HK-2 (cell line): ENCODE data around the gene CLSTN2.

Experiments used
- DNase-seq: peaks from one replicate; pipeline ENCODE4 v3.0.0-alpha.2; 2018; ENCODE audit not compliant: unreplicated experiment

CLSTN2 gene

DNA sequence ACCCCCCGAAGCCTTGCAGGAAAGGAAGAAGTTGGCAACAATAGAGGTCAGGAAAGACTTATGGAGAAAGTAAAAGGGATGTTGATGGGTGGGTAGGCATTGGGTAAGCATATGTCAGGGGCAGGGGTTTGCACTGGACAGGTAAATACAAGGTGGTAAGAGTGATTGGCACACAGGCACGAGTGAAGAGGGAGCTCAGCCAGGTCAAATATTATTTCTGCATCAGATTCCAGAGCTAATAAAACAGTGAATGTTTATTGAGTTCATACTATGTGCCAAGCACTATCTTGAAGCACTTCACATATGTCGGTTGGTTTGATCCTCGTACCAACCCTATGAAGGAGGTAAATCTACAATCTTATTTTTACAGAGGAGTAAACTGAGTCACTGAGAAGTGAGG, 6.6 kb downstream of the CLSTN2 start:
- no peak for DNase-seq

DNA sequence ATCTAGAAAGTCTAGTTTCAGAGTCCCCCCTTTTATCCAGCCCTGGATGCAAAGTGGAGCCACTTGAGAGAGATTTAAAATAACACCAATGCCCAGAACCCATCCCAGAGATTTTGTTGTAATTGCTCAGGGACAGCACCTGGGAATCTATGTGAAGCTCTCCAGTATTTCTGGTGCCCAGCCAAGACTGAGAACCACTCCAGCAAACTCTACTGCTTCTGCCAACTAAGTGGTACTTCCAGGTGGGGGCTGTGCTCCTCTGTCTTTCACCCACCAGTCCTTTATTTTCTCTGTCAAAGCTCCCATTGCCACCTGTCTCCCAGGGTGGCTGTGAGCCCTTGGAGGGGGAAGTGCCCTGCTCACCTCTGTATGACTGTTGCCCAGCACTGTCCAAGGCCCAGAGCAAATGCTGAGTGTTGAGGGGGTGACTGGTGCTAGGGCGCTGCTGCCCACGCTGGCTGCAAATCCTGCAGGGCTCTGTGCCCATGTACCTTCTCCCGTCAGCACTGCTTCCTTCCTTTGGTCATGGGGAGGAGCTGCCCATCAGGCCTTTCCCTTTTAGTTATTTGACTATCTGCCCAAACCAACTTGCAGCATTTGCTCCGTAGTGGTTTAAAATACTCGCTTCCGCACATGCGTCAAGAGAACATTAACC, 9.4 kb downstream of the CLSTN2 start:
- DNase-seq: no peak

DNA sequence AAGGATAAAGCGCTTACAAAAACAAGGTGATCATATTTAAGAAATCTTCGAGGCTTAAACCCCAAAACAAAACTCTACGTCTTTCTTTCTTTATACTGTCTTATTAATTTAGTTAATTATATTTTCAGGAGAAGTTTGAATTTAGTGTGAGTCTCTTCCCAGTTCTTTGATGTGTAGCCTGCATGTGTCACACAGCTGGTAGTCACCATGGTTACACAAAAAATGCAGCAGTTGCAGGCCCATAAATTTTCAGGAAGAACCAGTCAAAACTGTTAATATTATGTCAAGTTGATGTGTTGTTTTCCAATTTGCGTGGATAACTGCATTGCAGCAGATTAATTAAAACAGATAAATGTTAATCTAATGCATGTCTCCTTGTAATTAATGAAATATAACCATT, 10.4 kb downstream of the CLSTN2 start:
- no peak for DNase-seq

DNA sequence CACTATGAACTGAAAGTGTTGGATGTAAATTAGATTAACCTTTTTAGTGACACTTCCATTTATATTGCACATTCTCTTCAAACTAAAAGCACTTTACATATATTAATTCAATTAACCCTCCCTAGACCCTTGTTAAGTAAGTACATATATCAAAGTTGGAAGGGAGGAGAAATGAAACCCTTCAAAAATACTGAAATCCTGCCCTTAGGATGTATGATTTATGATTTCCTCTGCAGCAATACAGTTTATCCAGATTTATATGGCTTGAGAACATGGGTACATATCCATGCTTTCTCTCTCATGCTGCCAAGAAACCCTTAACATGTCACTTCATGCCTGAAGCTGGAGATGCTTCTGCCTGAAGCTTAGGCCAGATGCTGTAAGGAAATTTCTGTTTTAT, 11.0 kb downstream of the CLSTN2 start:
- DNase-seq: no peak

DNA sequence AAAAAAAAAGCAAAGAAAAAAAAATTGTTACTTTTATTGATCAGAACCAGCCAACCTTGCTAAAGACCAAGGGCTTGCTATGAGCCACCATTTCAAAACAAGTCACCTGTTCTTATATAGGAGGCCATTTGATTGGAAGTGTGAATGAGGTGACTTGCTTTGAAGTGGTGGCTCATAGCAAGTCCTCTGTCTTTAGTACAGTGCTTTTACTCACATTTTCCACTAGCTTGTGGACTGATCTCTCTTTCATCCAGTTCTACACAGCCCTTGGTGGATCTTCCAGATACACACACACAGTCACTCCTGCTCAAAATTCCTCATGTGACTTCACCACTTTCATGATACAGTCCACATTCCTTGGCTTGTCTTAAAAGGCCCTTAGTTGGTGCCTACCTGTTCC, 13.5 kb downstream of the CLSTN2 start:
- no peak for DNase-seq

DNA sequence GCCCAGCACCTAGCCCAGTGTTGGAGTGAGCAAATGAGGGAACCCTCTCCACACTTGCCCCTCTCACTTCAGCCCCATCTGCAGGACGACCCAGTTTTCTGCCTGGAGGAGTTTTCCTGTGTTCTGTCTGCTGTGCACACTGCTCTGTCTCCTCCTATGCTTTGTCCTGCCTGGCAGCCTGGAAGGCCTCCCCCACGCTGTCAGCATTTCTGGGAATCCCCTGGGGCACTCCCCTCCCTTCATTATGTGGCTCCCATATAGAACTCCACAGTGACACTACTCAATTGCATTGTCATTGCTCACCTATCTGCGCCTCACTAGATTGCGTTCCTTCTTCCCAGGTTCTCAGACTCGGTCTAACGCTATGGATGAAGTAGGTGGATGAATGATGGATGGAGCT, 13.9 kb downstream of the CLSTN2 start:
- no peak for DNase-seq

DNA sequence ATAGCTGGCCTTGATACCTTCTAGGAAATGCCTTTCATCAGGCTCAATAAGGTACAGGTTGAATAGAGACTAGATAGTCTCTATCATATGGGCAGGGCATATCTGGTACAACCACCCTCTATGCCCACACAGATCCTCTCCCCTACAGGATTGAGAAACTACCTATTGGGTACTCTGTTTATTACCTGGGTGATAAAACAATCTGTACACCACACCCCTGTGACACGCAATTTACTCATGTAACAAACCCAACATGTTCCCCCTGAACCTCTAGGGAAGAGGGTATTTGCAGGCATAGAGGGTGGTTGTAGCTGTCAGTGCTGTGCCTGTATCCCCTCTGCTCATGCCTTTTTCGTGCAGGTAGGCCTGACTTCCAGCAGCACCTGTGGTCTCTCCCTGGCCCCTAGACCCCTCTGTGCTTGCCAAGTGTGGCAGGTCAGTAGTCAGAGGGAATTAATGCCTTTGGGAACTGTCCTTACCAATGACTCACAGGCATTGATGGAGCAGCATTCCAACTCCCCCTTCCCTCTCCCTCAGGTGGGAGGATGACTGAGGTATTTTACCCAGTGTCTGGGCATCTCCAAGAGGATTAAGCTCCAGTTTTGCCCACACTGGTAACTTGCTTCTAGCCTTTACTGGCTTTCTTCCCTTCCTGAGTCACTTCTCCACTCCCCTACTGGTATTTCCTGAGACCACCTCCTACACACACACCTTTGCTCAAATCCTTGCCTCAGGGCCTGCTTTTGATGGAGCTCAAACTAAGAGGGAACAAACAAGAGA, 18.3 kb downstream of the CLSTN2 start:
- no peak for DNase-seq

DNA sequence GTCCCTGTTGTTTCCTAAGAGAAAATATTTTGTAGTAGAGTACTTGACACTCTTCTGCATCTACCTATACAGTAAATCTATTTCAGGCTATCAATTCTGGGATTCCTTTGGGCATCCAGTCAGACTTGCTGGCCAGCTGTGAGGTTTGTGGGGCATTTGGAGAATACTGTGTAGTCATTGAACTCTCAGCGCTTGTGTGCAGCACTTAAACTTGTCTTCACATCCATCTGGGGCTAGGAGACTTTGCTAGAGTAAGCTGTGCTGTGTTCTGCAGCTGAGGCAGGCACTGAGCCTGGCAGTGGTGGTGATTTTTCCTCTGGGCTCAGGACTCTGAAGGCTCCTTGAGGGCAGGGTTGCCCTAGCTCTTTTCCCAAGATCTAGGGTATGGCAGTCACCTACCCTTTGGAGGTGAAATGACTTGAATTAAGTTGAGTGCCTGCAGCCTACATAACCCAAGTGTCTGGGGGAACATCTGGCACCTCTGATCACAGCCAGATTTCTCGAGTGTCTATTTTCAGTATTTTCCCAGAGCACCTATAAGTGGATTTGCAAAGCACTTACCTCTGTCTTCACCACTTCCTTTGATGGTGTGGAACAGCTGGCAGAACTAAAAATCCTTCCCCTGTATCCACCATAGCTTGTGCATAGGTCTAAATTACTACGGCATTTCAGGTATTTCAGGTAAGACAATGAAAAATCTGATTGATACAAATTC, 19.3 kb downstream of the CLSTN2 start:
- no peak for DNase-seq

DNA sequence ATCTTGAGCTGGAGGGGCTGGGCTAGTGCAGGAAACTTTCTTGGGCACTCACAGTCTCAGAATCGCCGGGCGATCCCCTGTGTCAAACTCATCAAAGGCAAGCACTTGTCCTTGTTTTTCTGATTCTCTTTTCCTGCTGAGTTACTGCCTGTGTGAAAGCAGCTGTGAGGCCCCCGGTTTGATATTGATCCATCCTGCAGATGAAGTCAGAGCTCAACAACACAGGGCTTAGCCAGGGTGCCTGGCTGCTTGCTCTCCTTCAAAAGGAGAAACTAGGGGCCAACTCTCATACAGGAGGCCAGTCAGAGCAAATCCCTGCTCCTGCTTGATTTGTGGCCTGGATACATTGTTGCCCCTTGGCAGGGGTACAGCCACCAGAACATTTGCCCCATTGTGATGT, 22.9 kb downstream of the CLSTN2 start:
- no peak for DNase-seq

DNA sequence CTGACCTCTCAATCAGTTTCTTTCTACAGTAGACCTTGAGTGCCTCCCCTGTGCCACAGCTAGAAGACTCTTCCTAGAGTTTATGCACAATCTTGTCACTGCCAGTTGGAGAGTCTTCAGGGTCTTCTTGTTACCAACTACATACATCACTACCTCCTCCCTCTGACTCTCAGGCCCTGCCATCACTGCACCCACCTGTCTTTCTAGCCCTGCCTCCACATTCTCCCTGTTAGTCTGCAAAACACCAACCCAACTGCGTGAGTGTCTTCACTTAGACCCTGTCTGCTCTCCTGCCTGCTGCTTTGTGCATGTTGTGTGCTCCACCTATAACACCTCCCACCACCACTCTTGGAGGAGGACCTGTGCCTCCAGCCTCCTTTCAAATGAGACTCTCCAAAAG, 34.4 kb downstream of the CLSTN2 start:
- no peak for DNase-seq

DNA sequence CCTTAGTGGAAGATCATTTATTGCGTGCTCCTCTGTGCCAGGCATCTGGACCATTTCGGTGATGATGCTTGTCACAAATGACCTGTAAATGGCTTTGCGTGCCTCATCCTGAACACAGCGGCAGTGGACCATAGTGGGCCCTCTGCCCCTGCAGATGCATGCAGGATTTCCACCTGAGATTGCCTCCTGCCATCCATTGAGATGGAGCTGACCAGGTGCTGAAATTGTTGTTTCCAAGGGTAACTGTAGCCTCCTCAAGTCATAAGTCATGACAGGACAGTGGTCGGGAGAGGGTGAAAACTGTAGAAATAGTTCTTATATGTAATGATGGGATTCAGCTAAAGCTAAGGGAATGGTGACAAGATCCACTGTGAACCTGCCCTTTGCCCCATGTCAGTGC, 35.5 kb downstream of the CLSTN2 start:
- no peak for DNase-seq

DNA sequence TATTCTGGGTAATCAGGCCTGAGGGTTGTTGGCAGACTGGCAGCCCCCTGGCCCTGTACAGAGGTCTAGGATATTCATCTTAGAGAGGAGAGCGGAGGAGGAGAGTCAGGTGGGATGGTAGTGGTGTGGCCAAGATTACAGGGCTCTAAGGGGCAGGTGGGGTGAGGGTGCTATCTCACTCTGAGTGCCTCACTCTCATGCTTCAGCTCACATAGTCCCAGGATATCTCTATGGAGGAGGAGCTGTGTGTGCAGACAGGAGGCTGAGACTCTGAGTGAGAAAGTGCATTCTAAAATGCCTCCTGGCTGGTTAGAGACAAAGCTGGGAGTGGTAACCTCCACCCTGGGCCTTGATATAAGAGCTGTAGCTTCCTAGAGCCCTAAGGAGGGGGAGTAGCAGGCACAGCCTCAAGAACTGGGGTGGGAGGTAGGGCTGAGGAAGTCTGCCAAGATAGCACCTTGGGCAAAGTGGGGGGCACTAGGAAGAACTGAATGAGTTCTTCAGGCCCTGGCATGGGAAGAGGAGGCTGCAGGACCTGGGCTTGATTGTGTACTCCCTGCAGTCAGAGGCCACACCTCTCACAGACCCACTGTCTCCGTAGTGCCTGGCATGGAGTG, 39.9 kb downstream of the CLSTN2 start:
- no peak for DNase-seq

DNA sequence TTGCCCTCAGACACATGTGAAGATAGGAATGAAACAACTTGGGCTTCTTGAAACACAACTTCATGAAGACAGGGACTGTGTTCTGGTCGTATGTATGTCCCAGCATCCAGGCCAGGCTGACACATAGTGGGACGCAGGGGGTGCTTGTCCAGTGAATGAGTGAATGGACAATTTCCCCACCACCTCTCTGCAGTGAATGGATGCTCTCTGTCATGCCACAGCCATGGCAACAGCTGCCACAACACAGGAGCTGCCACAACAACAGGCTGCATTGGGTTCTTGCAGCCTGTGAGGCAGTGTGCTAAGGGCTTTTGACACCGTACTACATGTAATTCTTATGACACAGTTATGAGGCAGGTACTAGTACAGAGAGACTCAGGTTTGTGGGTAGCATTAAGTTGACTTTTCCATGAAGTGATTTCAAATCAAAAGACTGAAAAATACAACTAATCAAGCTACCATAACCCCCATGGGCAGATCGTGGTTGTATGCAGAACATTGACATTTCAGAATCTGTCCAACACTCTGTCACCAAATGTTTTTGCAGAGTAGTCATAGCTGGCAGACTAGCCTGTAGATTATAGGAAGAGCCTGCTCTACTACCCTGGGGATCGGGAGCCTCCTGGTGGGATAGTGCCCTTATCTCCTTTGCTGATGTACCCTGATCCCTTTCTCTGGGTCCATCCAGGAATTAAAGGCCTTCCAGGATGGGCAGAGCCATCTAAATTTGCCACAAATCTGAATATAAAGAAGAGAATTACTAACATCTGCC, 40.8 kb downstream of the CLSTN2 start:
- no peak for DNase-seq

DNA sequence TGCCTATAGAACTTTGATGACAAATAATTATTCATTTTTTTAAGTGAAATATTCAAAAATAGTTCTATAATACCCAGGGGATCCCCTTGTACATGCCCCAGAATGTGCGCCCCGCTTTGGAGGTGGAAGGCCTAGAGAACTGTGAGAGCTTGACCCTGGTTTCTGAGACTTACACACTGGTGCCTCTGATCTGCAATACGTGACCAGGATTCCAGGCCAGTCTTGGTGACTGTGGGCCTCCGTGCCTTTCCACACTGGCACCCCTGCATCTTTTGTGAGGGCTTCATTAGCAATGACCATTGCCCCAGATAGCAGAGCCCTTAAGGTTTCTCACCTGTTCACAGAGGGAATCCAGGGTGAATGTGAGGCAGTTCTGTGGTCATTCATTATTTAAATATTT, 44.0 kb downstream of the CLSTN2 start:
- no peak for DNase-seq

DNA sequence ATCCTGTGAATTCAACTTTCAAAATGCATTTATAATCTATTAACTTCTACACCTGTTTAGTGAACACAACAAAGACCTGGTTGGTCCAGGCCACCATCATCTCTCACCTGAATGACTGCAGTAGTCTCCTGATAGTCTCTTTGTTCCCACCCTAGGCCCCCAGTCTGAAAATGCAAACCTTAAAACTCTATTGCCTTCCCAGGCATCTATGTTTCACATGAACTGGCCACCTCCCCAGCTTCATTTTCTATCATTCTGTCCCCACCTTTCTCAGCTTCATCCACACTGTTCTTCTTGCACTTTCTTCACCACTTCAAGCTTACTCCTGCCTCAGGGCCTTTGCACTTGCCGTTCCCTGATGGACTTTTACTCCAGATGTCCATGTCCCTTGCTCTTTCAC, 45.0 kb downstream of the CLSTN2 start:
- no peak for DNase-seq

DNA sequence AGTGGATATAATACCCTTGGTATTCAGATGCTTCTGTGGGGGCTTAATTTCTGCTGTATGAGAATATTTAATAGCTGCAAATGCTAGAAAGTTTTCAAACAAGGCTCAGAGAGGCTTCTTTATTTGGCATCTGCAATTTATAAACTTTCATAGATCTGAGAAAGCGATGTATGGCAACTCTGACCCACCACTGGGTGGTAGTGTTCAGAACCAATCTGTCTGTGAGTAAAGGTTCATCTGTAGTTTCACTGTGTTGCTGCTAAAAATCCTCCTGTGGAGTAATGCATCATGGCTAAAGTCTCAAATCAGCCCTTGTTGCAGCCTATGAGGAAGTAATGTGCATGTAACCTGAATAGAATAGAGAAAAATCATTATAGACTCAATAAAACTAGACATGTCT, 47.4 kb downstream of the CLSTN2 start:
- no peak for DNase-seq

DNA sequence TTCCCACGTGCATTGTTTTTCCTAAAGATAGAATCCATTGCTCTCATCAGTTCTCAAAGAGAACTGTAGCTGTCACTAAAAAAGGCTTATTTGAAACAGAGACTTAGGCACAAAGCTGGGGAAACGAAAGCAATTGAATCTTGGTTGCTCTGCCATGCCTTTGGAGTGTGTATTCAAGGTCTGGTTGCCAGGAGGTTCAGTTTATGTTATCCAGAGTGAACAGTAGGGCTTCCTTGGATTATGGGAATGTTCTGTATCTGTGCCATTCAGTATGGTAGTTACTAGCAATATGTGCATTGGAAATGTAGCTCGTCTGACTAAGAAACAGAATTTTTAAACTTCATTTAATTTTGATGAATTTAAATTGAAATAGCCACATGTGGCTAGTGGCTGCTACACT, 50.6 kb downstream of the CLSTN2 start:
- no peak for DNase-seq

DNA sequence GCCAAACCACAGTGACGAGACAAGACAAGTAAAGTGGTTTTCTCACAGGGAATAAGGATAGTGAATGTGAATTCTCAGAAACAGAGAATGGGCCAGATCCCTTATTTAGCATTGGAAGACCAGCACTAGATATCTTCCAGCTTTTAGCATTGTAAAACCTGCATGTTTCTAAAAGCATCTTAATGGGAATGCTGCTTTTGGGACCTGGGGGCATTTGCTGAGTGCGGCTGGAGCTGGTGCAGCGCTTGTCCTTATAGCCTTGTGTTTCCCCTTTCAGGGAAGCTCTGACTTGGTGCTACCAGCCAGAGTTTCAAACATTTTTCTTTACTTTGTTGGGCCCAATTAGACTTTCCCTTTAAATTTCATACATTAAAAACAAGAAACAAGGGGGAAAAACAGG, 52.9 kb downstream of the CLSTN2 start:
- DNase-seq: no peak

DNA sequence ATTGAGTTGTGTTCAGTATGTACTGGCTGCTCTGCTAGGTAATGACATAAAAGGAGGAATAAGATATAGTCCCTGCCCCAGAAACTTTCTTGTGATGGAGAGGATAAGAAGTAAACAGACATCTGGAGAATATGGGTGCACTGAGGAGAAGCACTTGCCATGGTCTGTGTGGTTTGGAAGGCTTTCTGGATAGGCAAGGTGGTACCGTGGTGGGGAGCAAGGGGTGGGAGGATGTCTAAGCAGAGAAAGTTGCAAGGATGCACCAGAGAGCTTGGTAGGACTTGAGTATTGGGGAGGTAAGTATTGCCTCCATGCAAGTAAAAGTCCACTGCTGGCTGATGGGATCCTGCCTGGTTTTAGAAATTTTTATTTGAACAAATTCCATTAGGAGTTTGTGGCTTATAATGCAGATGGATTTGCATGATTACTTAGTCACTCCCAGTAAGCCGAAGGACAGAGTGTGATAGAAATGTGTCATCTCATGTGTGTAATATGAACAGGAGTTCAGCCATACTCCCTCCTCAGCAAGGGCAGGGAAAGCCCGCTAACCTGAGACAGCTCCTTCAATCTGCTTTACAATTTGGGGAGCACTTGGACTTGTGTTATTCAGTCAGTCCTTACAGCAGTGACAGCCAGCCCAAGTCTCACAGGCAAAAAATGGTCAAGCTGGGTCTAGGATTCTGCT, 53.6 kb downstream of the CLSTN2 start:
- no peak for DNase-seq

DNA sequence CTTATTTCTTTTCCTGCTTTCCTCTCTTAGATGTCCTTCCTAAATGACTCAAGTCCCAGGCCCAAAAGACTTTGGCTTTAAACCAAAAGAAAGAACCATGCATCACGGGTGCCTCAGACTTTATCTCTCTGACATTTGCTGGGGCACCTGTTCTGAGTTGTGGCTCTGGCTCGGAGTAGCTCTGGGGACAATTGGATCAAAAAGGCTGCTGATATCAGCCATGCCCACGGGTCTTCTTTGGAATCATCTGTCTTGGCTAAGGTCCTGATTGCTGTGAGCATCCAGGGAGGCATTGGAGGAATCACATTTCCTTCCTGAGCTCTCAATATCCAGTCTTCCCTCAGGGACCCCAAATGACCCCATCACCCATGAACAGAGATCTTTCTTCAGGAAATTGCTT, 59.9 kb downstream of the CLSTN2 start:
- DNase-seq: no peak

DNA sequence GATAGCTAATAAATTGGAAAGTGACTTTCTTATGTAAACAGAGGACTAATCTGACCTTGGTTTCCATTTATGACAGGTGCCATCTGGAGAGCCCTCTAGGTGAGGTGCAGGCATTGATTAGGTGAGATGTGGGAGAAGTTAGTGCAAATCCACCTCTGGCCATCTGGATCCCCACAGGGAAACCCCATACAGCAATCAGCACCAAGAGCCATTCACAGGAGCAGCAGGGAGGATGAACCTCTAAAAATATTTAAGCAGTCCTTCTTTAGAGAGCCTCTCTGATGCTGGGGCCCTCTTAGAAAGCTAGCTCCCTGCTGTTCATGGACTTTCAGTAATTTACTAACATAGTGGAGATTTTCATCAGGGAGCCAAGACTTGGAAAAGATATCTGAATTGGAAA, 69.3 kb downstream of the CLSTN2 start:
- DNase-seq: no peak
